Thyroid gland (tissue), 4 donors: ENCODE measurements around the gene RNASE3. TPM values are rescaled to one million over a fixed set of nuclear protein-coding genes. Genes with fewer than 3 reads are reported as not detected.

Experiments
- DNase-seq, 2 donors: peaks; one replicate each; pipeline ENCODE4 v3.0.0-alpha.2; 2019
- H3K27ac ChIP-seq, 3 donors: fragments of 200-600 bp; sonication (generic); 1 replicate in 2 of 3; 2 replicates in 1 of 3; pipeline ENCODE4 v1.5.1; 2016 to 2019; ENCODE audit warnings: mild to moderate bottlenecking in 1 of 3, moderate library complexity in 1 of 3
- H3K27me3 ChIP-seq: fragments of 200-600 bp; sonication (generic); one replicate; pipeline ENCODE4 v1.5.1; 2019
- H3K36me3 ChIP-seq, 2 donors: fragments of 200-600 bp; sonication (generic); one replicate each; pipeline ENCODE4 v1.5.1; 2016 to 2019
- H3K4me1 ChIP-seq, 2 donors: fragments of 200-600 bp; sonication (generic); one replicate each; pipeline ENCODE4 v1.5.1; 2017 to 2019
- H3K4me3 ChIP-seq, 3 donors: fragments of 200-600 bp; sonication (generic); replicated peaks in 1 of 3; 1 replicate in 2 of 3; 2 replicates in 1 of 3; pipeline ENCODE4 v1.5.1; 2016; ENCODE audit warnings: mild to moderate bottlenecking in 1 of 3
- H3K9me3 ChIP-seq: fragments of 200-600 bp; sonication (generic); one replicate; pipeline ENCODE4 v1.5.1; 2017
- POLR2A ChIP-seq, 2 donors: fragments of 450-650 bp; IDR thresholded peaks; one replicate each; pipeline ENCODE4 v1.6.1; 2017; ENCODE audit warnings: antibody characterized with exemption in 2 of 2, mild to moderate bottlenecking in 2 of 2, moderate library complexity in 1 of 2
- WGBS, 2 donors: methylation state at CpG; one replicate each; pipeline ENCODE4 v1.1.5; 2017; 5-methylcytosine and 5-hydroxymethylcytosine counted together
- intact Hi-C: fragments of 100-400 bp; cut with DNase I; formaldehyde crosslinking; loops from one replicate; pipeline ENCODE4 v1.15.1; 2023
- total RNA-seq, 4 donors: library from RNA; depleted of rRNA; stranded (reverse); fragments of >200 nt; gene quantifications; one replicate each; pipeline ENCODE4 v1.2.3, GENCODE V29; 2016
- TF ChIP-seq, protein P1 (sequence below), 6 experiments: fragments of 200-600 bp in 3 of 6; fragments of 450-650 bp in 3 of 6; sonication (generic) in 3 of 6; IDR thresholded peaks; one replicate each; pipeline ENCODE4 v1.5.1; 2016 to 2019; ENCODE audit warnings: antibody characterized with exemption in 6 of 6, mild to moderate bottlenecking in 2 of 6, inconsistent platforms in 1 of 6, moderate library complexity in 1 of 6

RNASE3 gene
- total RNA-seq, 4 donors from 2014 or later: not detected

DNA sequence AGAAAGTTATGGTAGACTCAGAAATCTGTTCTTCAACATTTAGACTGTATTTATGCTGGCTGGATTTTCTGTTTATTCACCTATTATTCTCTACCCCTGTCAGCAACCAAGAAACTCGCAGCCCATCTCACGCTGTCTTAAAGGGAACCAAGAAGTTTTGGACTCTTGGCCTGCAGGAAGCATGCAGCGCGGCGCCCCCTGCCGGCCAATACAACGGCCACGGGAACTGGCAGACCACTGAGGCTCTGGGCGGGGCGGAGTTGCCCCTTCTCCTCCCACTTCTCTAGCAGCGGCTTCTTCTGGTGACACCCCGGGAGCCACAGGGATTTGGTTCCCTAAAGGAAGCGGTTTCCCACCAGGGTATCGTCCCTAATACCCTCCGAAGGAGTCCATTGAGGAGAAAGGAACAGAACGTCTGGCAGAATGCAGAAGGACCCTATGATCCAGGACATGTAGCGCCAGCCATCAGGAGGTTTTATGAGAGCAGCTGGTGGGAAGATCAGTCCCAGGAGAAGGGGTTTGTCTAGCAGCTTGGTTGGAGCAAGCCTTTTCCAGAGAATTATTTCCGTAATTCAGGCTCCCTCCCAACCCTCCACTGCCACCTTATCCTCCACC, 43.1 kb downstream of the RNASE3 start:
- Histone ChIP-seq H3K27ac (no peak overlapping the region), H3K27me3 (no peaks in the 10 kb centered on the region), H3K4me1 (no peaks in the 10 kb centered on the region), H3K36me3 (no peaks in the 10 kb centered on the region), H3K4me3 (no peak overlapping the region), H3K9me3 (no peaks in the 10 kb centered on the region)
- intact Hi-C loops: no loop called here
- peak in 1 of 2 donors; percentile 2 for DNase-seq
- 28 to 29% methylated on average over 17 of the region's 18 CpGs for WGBS, 2 donors
- TF ChIP-seq POLR2A (IDR thresholded peaks at IDR 0.05): no peak
- TF ChIP-seq, protein P1, sequence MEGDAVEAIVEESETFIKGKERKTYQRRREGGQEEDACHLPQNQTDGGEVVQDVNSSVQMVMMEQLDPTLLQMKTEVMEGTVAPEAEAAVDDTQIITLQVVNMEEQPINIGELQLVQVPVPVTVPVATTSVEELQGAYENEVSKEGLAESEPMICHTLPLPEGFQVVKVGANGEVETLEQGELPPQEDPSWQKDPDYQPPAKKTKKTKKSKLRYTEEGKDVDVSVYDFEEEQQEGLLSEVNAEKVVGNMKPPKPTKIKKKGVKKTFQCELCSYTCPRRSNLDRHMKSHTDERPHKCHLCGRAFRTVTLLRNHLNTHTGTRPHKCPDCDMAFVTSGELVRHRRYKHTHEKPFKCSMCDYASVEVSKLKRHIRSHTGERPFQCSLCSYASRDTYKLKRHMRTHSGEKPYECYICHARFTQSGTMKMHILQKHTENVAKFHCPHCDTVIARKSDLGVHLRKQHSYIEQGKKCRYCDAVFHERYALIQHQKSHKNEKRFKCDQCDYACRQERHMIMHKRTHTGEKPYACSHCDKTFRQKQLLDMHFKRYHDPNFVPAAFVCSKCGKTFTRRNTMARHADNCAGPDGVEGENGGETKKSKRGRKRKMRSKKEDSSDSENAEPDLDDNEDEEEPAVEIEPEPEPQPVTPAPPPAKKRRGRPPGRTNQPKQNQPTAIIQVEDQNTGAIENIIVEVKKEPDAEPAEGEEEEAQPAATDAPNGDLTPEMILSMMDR (IDR thresholded peaks at IDR 0.05): peak in 1 of 6 experiments; percentile 32

DNA sequence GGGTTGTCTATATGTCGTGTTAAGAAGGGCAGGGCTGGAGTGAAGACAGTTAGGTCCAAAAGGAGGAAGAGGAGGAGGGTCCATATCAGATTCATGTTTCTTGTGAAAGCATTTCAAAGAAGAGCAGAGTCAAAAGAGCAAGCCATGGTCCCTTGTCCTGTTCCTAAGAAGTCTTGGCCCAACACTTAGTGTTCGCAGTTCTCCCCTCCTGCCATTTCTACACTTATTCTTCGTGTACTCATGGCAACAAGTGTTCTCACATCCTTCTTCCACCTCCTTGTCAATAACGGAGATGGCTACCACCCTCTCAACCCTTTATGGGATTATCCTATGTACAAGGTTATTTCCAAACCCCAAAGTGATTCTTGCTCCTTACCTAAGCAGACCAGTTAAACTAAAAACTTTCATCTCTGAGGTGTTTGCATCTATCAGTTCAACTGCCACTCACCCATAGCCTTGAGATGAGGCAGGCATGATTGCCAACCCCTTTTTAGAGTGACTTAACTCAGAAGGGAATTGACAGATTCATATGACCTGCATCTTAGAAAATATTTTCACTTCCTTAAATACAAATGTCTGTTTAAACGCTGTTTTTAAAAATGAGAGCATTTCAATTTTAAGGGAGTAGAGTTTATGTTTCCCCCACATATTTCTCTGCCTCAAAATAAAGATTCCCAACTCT, 44.3 kb downstream of the RNASE3 start:
- Histone ChIP-seq H3K4me1 (no peaks in the 10 kb centered on the region), H3K4me3 (no peak overlapping the region), H3K27me3 (no peaks in the 10 kb centered on the region), H3K9me3 (no peaks in the 10 kb centered on the region), H3K27ac (no peak overlapping the region), H3K36me3 (no peaks in the 10 kb centered on the region)
- no peak for DNase-seq
- intact Hi-C loops: no loop called here
- no peak for TF ChIP-seq POLR2A (IDR thresholded peaks at IDR 0.05)
- TF ChIP-seq, protein P1 (IDR thresholded peaks at IDR 0.05): no peak
- WGBS, 2 donors: 76 to 90% methylated on average over 5 of the region's 5 CpGs

Other genes with a start within 250 kb of the RNASE3 start
- not detected for gene OR6S1, start 249.7 kb upstream of the RNASE3 start, total RNA-seq
- 10 to 100 TPM; 15.5 to 58.9 (median 45.8) TPM for gene RNASE4, start 206.8 kb upstream of the RNASE3 start, total RNA-seq
- gene ANG, start 202.6 kb upstream of the RNASE3 start, total RNA-seq: 10 to 100 TPM in 1 of 4 donors, 1 to 10 TPM in 3; 2.8 to 17.6 (median 5.8) TPM
- not detected for gene EDDM3A, start 145.5 kb upstream of the RNASE3 start, total RNA-seq
- not detected for gene EDDM3B, start 123.0 kb upstream of the RNASE3 start, total RNA-seq
- gene RNASE6, start 110.1 kb upstream of the RNASE3 start, total RNA-seq: 10 to 100 TPM in 1 of 4 donors, 1 to 10 TPM in 3; 1.8 to 13.2 (median 6.2) TPM
- gene RNASE1, start 88.5 kb upstream of the RNASE3 start, total RNA-seq: 100 to 1,000 TPM in 2 of 4 donors, 10 to 100 TPM in 2; 69.0 to 208 (median 133) TPM
- not detected for gene RNASE2, start 64.1 kb downstream of the RNASE3 start, total RNA-seq
- gene METTL17, start 98.6 kb downstream of the RNASE3 start, total RNA-seq: 100 to 1,000 TPM in 2 of 4 donors, 10 to 100 TPM in 2; 82.8 to 164 (median 114) TPM
- gene SLC39A2, start 107.9 kb downstream of the RNASE3 start, total RNA-seq: not detected
- gene NDRG2, start 133.7 kb downstream of the RNASE3 start, total RNA-seq: 100 to 1,000 TPM; 152 to 212 (median 183) TPM
- not detected for gene TPPP2, start 138.8 kb downstream of the RNASE3 start, total RNA-seq
- gene RNASE13, start 143.4 kb downstream of the RNASE3 start, total RNA-seq: not detected
- gene RNASE7, start 151.0 kb downstream of the RNASE3 start, total RNA-seq: not detected
- gene RNASE8, start 166.4 kb downstream of the RNASE3 start, total RNA-seq: not detected
- 10 to 100 TPM; 28.1 to 44.8 (median 43.4) TPM for gene ARHGEF40, start 178.9 kb downstream of the RNASE3 start, total RNA-seq
- gene ZNF219, start 207.3 kb downstream of the RNASE3 start, total RNA-seq: 10 to 100 TPM; 53.6 to 82.7 (median 67.3) TPM
- 1 to 10 TPM in 2 of 4 donors, under 1 TPM in 1, not detected in 1; 0.81 to 3.1 (median 2.8) TPM for gene TMEM253, start 209.7 kb downstream of the RNASE3 start, total RNA-seq